ENCODE measurements around the gene SOD3. TPM values are rescaled to one million over a fixed set of nuclear protein-coding genes. Genes with fewer than 3 reads are reported as not detected.

Gene SOD3
- total RNA-seq, 3 donors from 2014 or later (not counting 1 experiment from before 2014, with no cell fraction given): not detected

DNA sequence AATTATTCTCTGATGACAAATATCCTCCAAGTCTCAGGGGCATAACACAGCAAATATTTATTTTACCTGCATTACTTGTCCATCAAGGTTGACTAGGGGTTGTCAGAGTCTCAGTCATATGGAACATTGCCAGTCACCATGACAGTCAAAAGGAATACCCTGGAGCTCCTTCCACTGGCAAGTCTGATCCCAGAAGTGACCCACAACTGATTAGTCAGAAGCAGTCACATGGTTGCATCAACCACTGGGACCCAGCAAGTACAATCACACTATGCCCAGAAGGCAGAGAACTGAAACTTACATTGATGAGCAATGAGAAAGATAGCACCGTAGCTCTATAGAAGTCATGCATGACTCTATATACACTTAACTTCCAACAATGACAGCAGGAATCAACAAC, 41.9 kb upstream of the SOD3 start:
- TF ChIP-seq, protein P1, sequence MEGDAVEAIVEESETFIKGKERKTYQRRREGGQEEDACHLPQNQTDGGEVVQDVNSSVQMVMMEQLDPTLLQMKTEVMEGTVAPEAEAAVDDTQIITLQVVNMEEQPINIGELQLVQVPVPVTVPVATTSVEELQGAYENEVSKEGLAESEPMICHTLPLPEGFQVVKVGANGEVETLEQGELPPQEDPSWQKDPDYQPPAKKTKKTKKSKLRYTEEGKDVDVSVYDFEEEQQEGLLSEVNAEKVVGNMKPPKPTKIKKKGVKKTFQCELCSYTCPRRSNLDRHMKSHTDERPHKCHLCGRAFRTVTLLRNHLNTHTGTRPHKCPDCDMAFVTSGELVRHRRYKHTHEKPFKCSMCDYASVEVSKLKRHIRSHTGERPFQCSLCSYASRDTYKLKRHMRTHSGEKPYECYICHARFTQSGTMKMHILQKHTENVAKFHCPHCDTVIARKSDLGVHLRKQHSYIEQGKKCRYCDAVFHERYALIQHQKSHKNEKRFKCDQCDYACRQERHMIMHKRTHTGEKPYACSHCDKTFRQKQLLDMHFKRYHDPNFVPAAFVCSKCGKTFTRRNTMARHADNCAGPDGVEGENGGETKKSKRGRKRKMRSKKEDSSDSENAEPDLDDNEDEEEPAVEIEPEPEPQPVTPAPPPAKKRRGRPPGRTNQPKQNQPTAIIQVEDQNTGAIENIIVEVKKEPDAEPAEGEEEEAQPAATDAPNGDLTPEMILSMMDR (IDR thresholded peaks at IDR 0.05): no peak
- H3K27me3 ChIP-seq (ENCODE audit: control insufficient read depth, insufficient read depth, low read length): no peaks in the 10 kb centered on the region
- 100% methylated on average over 1 of the region's 1 CpG for WGBS (ENCODE audit: insufficient coverage)
- no peaks in the 10 kb centered on the region for H3K4me1 ChIP-seq (ENCODE audit: control insufficient read depth, insufficient read depth, low read length)
- intact Hi-C loops (cut with micrococcal nuclease): no loop called here
- Mint-ChIP-seq H3K4me3 (no peak overlapping the region), H3K27ac (no peak overlapping the region), H3K36me3 (peaks cover 22% of the 10 kb centered on the region), H3K27me3 (ENCODE audit: low read depth in 2 of 2) (peaks cover 3 to 16% of the 10 kb centered on the region in 2 donors), H3K9me3 (peaks cover 16 to 21% of the 10 kb centered on the region in 2 donors), H3K4me1 (no peaks in the 10 kb centered on the region)
- H3K9me3 ChIP-seq (ENCODE audit: control insufficient read depth, insufficient read depth, low read length): peaks cover 1% of the 10 kb centered on the region
- DNase-seq: no peak
- no peak overlapping the region for H3K4me3 ChIP-seq (ENCODE audit: low read length)
- no peaks in the 10 kb centered on the region for H3K36me3 ChIP-seq (ENCODE audit: control insufficient read depth, insufficient read depth, low read length)
- ATAC-seq: no peak
- no peak overlapping the region for H3K27ac ChIP-seq (ENCODE audit: low read length)

DNA sequence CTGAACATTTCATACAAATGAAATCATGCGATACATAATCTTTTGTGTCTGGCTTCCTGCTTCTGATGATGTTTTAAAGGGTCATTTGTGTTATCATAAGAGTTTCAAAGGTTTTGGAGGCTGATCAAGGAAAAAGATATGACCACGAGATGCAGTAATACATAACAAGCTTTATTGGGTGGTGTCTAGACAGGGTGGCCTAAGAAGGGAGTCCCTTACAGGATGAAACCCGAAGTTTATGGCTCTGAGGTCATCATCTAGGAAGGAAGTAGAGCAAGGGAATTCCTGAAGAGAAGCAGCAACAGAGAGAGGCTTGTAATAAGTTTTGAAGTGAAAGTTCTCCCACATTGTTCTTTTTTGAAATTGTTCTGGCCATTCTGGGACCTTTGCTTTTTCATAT, 40.8 kb upstream of the SOD3 start:
- Mint-ChIP-seq H3K4me1 (no peaks in the 10 kb centered on the region), H3K4me3 (no peak overlapping the region), H3K27me3 (ENCODE audit: low read depth in 2 of 2) (peaks cover 3 to 16% of the 10 kb centered on the region in 2 donors), H3K9me3 (peaks cover 17 to 22% of the 10 kb centered on the region in 2 donors), H3K36me3 (peaks cover 27% of the 10 kb centered on the region), H3K27ac (no peak overlapping the region)
- TF ChIP-seq, protein P1 (IDR thresholded peaks at IDR 0.05): no peak
- Histone ChIP-seq H3K4me1 (ENCODE audit: control insufficient read depth, insufficient read depth, low read length) (no peaks in the 10 kb centered on the region), H3K9me3 (ENCODE audit: control insufficient read depth, insufficient read depth, low read length) (peaks cover 4% of the 10 kb centered on the region), H3K4me3 (ENCODE audit: low read length) (no peak overlapping the region), H3K27me3 (ENCODE audit: control insufficient read depth, insufficient read depth, low read length) (no peaks in the 10 kb centered on the region), H3K27ac (ENCODE audit: low read length) (no peak overlapping the region), H3K36me3 (ENCODE audit: control insufficient read depth, insufficient read depth, low read length) (no peaks in the 10 kb centered on the region)
- intact Hi-C loops (cut with micrococcal nuclease): no loop called here
- WGBS (ENCODE audit: insufficient coverage): 28% methylated on average over 3 of the region's 3 CpGs
- DNase-seq (no peak), ATAC-seq (no peak)

DNA sequence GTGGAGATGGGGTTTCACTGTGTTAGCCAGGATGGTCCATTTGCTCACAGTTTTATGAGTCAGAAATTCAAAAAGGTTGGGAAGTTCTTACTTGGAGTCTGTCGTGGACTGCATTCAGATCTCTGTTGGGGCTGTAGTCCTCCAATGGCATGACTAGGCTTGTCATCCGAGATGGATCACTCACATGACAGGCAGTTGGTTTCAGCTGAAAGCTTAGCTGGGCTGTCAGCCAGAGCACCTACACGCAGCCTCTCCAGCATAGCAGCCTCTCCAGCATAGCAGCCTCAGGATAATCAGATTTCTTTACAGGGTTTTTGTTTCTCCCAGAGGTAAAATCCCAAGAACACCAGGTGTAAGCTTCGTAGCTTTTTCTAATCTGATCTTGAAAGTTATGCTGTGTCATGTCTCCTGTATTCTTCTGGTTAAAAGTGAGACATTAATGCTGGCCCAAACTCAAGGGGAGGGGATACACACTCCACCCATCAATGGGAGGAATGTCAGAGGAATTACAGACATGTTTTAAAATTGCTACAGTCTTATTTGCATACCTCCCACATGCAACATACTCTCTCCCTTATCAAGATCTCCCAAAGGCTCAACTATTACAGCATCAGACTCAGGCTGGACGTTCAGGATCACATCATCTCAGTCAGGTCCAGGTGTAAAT, 31.6 kb upstream of the SOD3 start:
- Histone ChIP-seq H3K9me3 (ENCODE audit: control insufficient read depth, insufficient read depth, low read length) (peaks cover under 1% of the 10 kb centered on the region), H3K4me1 (ENCODE audit: control insufficient read depth, insufficient read depth, low read length) (no peaks in the 10 kb centered on the region), H3K4me3 (ENCODE audit: low read length) (no peak overlapping the region), H3K27me3 (ENCODE audit: control insufficient read depth, insufficient read depth, low read length) (no peaks in the 10 kb centered on the region), H3K36me3 (ENCODE audit: control insufficient read depth, insufficient read depth, low read length) (no peaks in the 10 kb centered on the region), H3K27ac (ENCODE audit: low read length) (no peak overlapping the region)
- Mint-ChIP-seq H3K27me3 (ENCODE audit: low read depth in 2 of 2) (no peaks in the 10 kb centered on the region), H3K27ac (no peak overlapping the region), H3K36me3 (peaks cover 3% of the 10 kb centered on the region), H3K4me3 (no peak overlapping the region), H3K9me3 (peaks cover 2 to 7% of the 10 kb centered on the region in 2 donors), H3K4me1 (no peaks in the 10 kb centered on the region)
- ATAC-seq (no peak), DNase-seq (no peak)
- TF ChIP-seq, protein P1 (IDR thresholded peaks at IDR 0.05): no peak
- 88% methylated on average over 5 of the region's 5 CpGs for WGBS (ENCODE audit: insufficient coverage)
- intact Hi-C loops (cut with micrococcal nuclease): no loop called here

DNA sequence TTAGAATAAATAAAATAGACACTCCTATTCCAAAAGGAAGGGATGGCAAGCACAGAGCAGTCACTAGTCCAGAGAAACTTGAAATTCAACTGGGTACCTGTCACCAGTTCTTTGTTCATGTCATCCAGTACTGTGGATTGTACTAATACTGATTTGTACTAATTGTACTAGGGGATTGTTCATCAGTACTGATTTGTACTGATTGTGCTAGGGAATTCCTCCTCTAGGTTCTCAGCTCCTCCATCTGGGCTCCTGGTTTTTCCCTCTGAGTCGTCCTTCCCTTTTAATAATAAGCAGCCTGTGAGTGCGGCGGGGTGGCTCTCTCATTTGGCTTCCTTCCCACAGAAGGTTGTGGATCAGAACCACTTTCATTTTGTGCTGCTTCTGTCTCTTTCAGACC, 31.0 kb upstream of the SOD3 start:
- Mint-ChIP-seq H3K9me3 (peaks cover 2 to 7% of the 10 kb centered on the region in 2 donors), H3K4me1 (no peaks in the 10 kb centered on the region), H3K36me3 (no peaks in the 10 kb centered on the region), H3K4me3 (no peak overlapping the region), H3K27me3 (ENCODE audit: low read depth in 2 of 2) (no peaks in the 10 kb centered on the region), H3K27ac (no peak overlapping the region)
- Histone ChIP-seq H3K27ac (ENCODE audit: low read length) (no peak overlapping the region), H3K9me3 (ENCODE audit: control insufficient read depth, insufficient read depth, low read length) (no peaks in the 10 kb centered on the region), H3K4me3 (ENCODE audit: low read length) (no peak overlapping the region), H3K27me3 (ENCODE audit: control insufficient read depth, insufficient read depth, low read length) (no peaks in the 10 kb centered on the region), H3K36me3 (ENCODE audit: control insufficient read depth, insufficient read depth, low read length) (no peaks in the 10 kb centered on the region), H3K4me1 (ENCODE audit: control insufficient read depth, insufficient read depth, low read length) (no peaks in the 10 kb centered on the region)
- intact Hi-C loops (cut with micrococcal nuclease): no loop called here
- ATAC-seq (no peak), DNase-seq (no peak)
- TF ChIP-seq, protein P1 (IDR thresholded peaks at IDR 0.05): no peak
- 91% methylated on average over 3 of the region's 3 CpGs for WGBS (ENCODE audit: insufficient coverage)

Measured in natural killer cell (primary cell).